Uterus (tissue), 2 donors: ENCODE data around the gene TMEM11.

Experiments used
- CTCF ChIP-seq, 4 experiments: fragments of 200-600 bp in 2 of 4; fragments of 450-650 bp in 2 of 4; sonication (generic) in 2 of 4; IDR thresholded peaks; one replicate each; pipeline ENCODE4 v1.5.1; 2016 to 2019; ENCODE audit warnings: antibody characterized with exemption in 4 of 4, mild to moderate bottlenecking in 2 of 4, moderate library complexity in 1 of 4
- POLR2A ChIP-seq, 2 donors: fragments of 450-650 bp; IDR thresholded peaks; one replicate each; pipeline ENCODE4 v1.6.1; 2016; ENCODE audit warnings: antibody characterized with exemption in 2 of 2, mild to moderate bottlenecking in 1 of 2, moderate library complexity in 1 of 2

DNA sequence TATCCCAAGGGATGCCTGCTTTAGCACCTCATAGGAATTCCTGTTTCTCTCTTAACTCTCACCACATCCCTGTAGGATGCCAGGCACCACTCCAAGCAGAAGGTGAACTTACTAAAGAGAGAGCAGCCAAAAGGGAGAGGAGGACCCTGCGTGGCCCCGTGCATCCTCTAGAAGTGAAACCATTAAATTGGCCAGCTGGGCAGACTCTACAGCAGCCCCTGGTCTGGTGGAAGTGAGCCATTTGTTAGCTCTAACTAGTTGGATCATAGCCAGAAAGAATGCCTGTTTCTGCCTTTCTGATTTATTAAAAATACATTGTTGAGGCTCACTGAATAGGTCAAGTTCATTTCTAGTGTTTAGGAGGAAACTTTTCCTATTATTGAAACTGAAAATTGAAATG, 22.3 kb downstream of the TMEM11 start:
- TF ChIP-seq CTCF (IDR thresholded peaks at IDR 0.05): no peak
- TF ChIP-seq POLR2A (IDR thresholded peaks at IDR 0.05): no peak
